ENCODE data around the gene DNMBP. TPM values are rescaled to one million over a fixed set of nuclear protein-coding genes. Genes with fewer than 3 reads are reported as not detected.
"Not testable (repeated sequence)": the region's sequence is repeated elsewhere in the genome, so short reads cannot be mapped to it uniquely, and the experiment has no call there.

The DNMBP gene
- total RNA-seq, 1 donor from 2014 or later: 1.4 TPM

GRCh38 chr10:99850767-99851340 is 158.9 kb downstream of the DNMBP start:
- H3K4me3 Mint-ChIP-seq: no peak overlapping the region
- no peak for DNase-seq (ENCODE audit: low spot score)
- H3K27me3 Mint-ChIP-seq (ENCODE audit: insufficient read depth): no peaks in the 10 kb centered on the region
- H3K4me1 Mint-ChIP-seq (ENCODE audit: low read depth): peaks cover 7% of the 10 kb centered on the region
- no peaks in the 10 kb centered on the region for H3K36me3 Mint-ChIP-seq (ENCODE audit: low read depth)
- intact Hi-C loops (cut with micrococcal nuclease): no loop called here
- H3K27ac Mint-ChIP-seq: no peak overlapping the region
- H3K9me3 Mint-ChIP-seq: no peaks in the 10 kb centered on the region

- Mint-ChIP-seq H3K4me3 (no peak overlapping the region), H3K4me1 (ENCODE audit: low read depth) (peaks cover 11% of the 10 kb centered on the region), H3K36me3 (ENCODE audit: low read depth) (no peaks in the 10 kb centered on the region), H3K27me3 (ENCODE audit: insufficient read depth) (no peaks in the 10 kb centered on the region), H3K27ac (no peak overlapping the region), H3K9me3 (no peaks in the 10 kb centered on the region)
- no peak for DNase-seq (ENCODE audit: low spot score)
- intact Hi-C loops (cut with micrococcal nuclease): no loop called here
Measured at GRCh38 chr10:99850021-99850766, 159.6 kb downstream of the DNMBP start.

GRCh38 chr10:99849536-99849935 is 160.2 kb downstream of the DNMBP start:
- H3K27ac Mint-ChIP-seq: no peak overlapping the region

GRCh38 chr10:99849057-99849456 is 160.7 kb downstream of the DNMBP start:
- H3K9me3 Mint-ChIP-seq: no peaks in the 10 kb centered on the region
- intact Hi-C loops (cut with micrococcal nuclease): loop anchor here (5.0 to 10.0 kb wide), 4 partner anchors 376 to 658 kb away; partner anchors contain the start of gene CHUK
- H3K4me3 Mint-ChIP-seq: no peak overlapping the region
- H3K27ac Mint-ChIP-seq: no peak overlapping the region
- peaks cover 11% of the 10 kb centered on the region for H3K4me1 Mint-ChIP-seq (ENCODE audit: low read depth)
- H3K36me3 Mint-ChIP-seq (ENCODE audit: low read depth): no peaks in the 10 kb centered on the region
- H3K27me3 Mint-ChIP-seq (ENCODE audit: insufficient read depth): no peaks in the 10 kb centered on the region
- DNase-seq (ENCODE audit: low spot score): no peak

More at GRCh38 chr10:99849536-99849935, 160.2 kb downstream of the DNMBP start:
- intact Hi-C loops (cut with micrococcal nuclease): loop anchor here (5.0 to 10.0 kb wide), 4 partner anchors 375 to 658 kb away; partner anchors contain the start of gene CHUK
- Mint-ChIP-seq H3K27me3 (ENCODE audit: insufficient read depth) (no peaks in the 10 kb centered on the region), H3K9me3 (no peaks in the 10 kb centered on the region), H3K36me3 (ENCODE audit: low read depth) (no peaks in the 10 kb centered on the region), H3K4me1 (ENCODE audit: low read depth) (peaks cover 11% of the 10 kb centered on the region), H3K4me3 (no peak overlapping the region)
- no peak for DNase-seq (ENCODE audit: low spot score)

GRCh38 chr10:99845837-99846382 is 163.8 kb downstream of the DNMBP start:
- Mint-ChIP-seq H3K9me3 (no peaks in the 10 kb centered on the region), H3K4me1 (ENCODE audit: low read depth) (peaks cover 11% of the 10 kb centered on the region), H3K27me3 (ENCODE audit: insufficient read depth) (no peaks in the 10 kb centered on the region), H3K27ac (no peak overlapping the region), H3K4me3 (no peak overlapping the region), H3K36me3 (ENCODE audit: low read depth) (no peaks in the 10 kb centered on the region)
- peak; percentile 59 for DNase-seq (ENCODE audit: low spot score)
- intact Hi-C loops (cut with micrococcal nuclease): loop anchor here (1.0 to 10.0 kb wide), 9 partner anchors 25 to 661 kb away; partner anchors contain the start of genes CHUK, DNMBP and ERLIN1

- Mint-ChIP-seq H3K36me3 (ENCODE audit: low read depth) (no peaks in the 10 kb centered on the region), H3K4me3 (no peak overlapping the region), H3K9me3 (no peaks in the 10 kb centered on the region), H3K4me1 (ENCODE audit: low read depth) (peaks cover 11% of the 10 kb centered on the region), H3K27ac (no peak overlapping the region), H3K27me3 (ENCODE audit: insufficient read depth) (no peaks in the 10 kb centered on the region)
- intact Hi-C loops (cut with micrococcal nuclease): loop anchor here (10.0 kb wide), 2 partner anchors 380 to 590 kb away; partner anchors contain the start of gene CHUK
- DNase-seq (ENCODE audit: low spot score): no peak
Measured at GRCh38 chr10:99844433-99844955, 165.3 kb downstream of the DNMBP start.

GRCh38 chr10:99843310-99843709 is 166.4 kb downstream of the DNMBP start:
- DNase-seq (ENCODE audit: low spot score): no peak
- Mint-ChIP-seq H3K27me3 (ENCODE audit: insufficient read depth) (no peaks in the 10 kb centered on the region), H3K4me3 (no peak overlapping the region), H3K9me3 (no peaks in the 10 kb centered on the region), H3K27ac (no peak overlapping the region), H3K4me1 (ENCODE audit: low read depth) (peaks cover 11% of the 10 kb centered on the region), H3K36me3 (ENCODE audit: low read depth) (no peaks in the 10 kb centered on the region)
- intact Hi-C loops (cut with micrococcal nuclease): loop anchor here (10.0 kb wide), 2 partner anchors 381 to 591 kb away; partner anchors contain the start of gene CHUK

GRCh38 chr10:99841746-99842145 is 168.0 kb downstream of the DNMBP start:
- intact Hi-C loops (cut with micrococcal nuclease): loop anchor here (10.0 kb wide), 2 partner anchors 383 to 593 kb away; partner anchors contain the start of gene CHUK
- Mint-ChIP-seq H3K4me1 (ENCODE audit: low read depth) (peaks cover 11% of the 10 kb centered on the region), H3K4me3 (no peak overlapping the region), H3K27ac (no peak overlapping the region), H3K36me3 (ENCODE audit: low read depth) (no peaks in the 10 kb centered on the region), H3K27me3 (ENCODE audit: insufficient read depth) (no peaks in the 10 kb centered on the region), H3K9me3 (no peaks in the 10 kb centered on the region)
- no peak for DNase-seq (ENCODE audit: low spot score)

GRCh38 chr10:99840859-99841258 is 168.9 kb downstream of the DNMBP start:
- H3K36me3 Mint-ChIP-seq (ENCODE audit: low read depth); H3K4me3 Mint-ChIP-seq; DNase-seq (ENCODE audit: low spot score); H3K9me3 Mint-ChIP-seq; H3K27me3 Mint-ChIP-seq (ENCODE audit: insufficient read depth); H3K27ac Mint-ChIP-seq; H3K4me1 Mint-ChIP-seq (ENCODE audit: low read depth): not testable (repeated sequence)
- intact Hi-C loops (cut with micrococcal nuclease): loop anchor here (10.0 kb wide), 2 partner anchors 384 to 594 kb away; partner anchors contain the start of gene CHUK

GRCh38 chr10:99836711-99837110 is 173.0 kb downstream of the DNMBP start:
- H3K27ac Mint-ChIP-seq: no peak overlapping the region
- no peak for DNase-seq (ENCODE audit: low spot score)
- H3K4me1 Mint-ChIP-seq (ENCODE audit: low read depth): no peaks in the 10 kb centered on the region
- no peaks in the 10 kb centered on the region for H3K27me3 Mint-ChIP-seq (ENCODE audit: insufficient read depth)
- no peaks in the 10 kb centered on the region for H3K9me3 Mint-ChIP-seq
- H3K4me3 Mint-ChIP-seq: no peak overlapping the region
- intact Hi-C loops (cut with micrococcal nuclease): no loop called here
- no peaks in the 10 kb centered on the region for H3K36me3 Mint-ChIP-seq (ENCODE audit: low read depth)

- Mint-ChIP-seq H3K27me3 (ENCODE audit: insufficient read depth) (no peaks in the 10 kb centered on the region), H3K27ac (no peak overlapping the region), H3K4me3 (no peak overlapping the region), H3K4me1 (ENCODE audit: low read depth) (no peaks in the 10 kb centered on the region), H3K9me3 (no peaks in the 10 kb centered on the region), H3K36me3 (ENCODE audit: low read depth) (no peaks in the 10 kb centered on the region)
- intact Hi-C loops (cut with micrococcal nuclease): no loop called here
- no peak for DNase-seq (ENCODE audit: low spot score)
Measured at GRCh38 chr10:99835947-99836346, 173.8 kb downstream of the DNMBP start.

GRCh38 chr10:99834410-99834809 is 175.3 kb downstream of the DNMBP start:
- DNase-seq (ENCODE audit: low spot score): no peak
- Mint-ChIP-seq H3K27ac (no peak overlapping the region), H3K4me1 (ENCODE audit: low read depth) (no peaks in the 10 kb centered on the region), H3K27me3 (ENCODE audit: insufficient read depth) (no peaks in the 10 kb centered on the region), H3K4me3 (no peak overlapping the region), H3K36me3 (ENCODE audit: low read depth) (no peaks in the 10 kb centered on the region), H3K9me3 (no peaks in the 10 kb centered on the region)
- intact Hi-C loops (cut with micrococcal nuclease): no loop called here

GRCh38 chr10:99832439-99832838 is 177.3 kb downstream of the DNMBP start:
- peaks cover 10% of the 10 kb centered on the region for H3K4me1 Mint-ChIP-seq (ENCODE audit: low read depth)
- intact Hi-C loops (cut with micrococcal nuclease): no loop called here
- H3K36me3 Mint-ChIP-seq (ENCODE audit: low read depth): no peaks in the 10 kb centered on the region
- DNase-seq (ENCODE audit: low spot score): no peak
- no peak overlapping the region for H3K4me3 Mint-ChIP-seq
- H3K9me3 Mint-ChIP-seq: peaks cover 6% of the 10 kb centered on the region
- no peaks in the 10 kb centered on the region for H3K27me3 Mint-ChIP-seq (ENCODE audit: insufficient read depth)
- H3K27ac Mint-ChIP-seq: no peak overlapping the region
